GM12873 (cell line): ENCODE measurements around the gene NEURL1.

Experiments used
- CTCF ChIP-seq: IDR thresholded peaks from 2 replicates; pipeline ENCODE4 v1.5.1; 2012; ENCODE audit warnings: low read depth, mild to moderate bottlenecking, moderate library complexity, low read length, control low read depth; ENCODE audit not compliant: insufficient read depth; ENCODE audit errors: missing control alignments

Gene NEURL1

GRCh38 chr10:103629581-103629980, 136.1 kb downstream of the NEURL1 start:
- no peak for TF ChIP-seq CTCF

DNA sequence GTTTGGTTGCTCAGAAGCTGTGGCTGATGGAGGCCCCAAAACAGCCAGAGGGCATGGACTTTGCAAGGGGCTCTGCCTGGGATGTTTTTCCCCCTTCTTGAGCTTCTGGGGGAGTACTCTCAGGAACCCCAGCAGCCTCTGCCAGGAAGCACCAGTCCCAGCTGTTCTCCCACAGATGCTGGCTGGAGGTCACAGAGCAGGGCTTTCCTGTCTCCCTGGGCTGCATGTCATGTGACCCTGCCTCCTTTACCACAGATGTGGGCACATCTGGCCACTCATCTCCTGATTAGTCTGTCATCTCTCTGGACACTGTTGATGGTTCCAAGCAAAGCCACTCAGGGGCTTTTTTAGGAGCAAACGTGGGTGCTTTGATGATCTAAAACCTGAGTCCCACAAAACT, 136.7 kb downstream of the NEURL1 start:
- TF ChIP-seq CTCF: no peak

DNA sequence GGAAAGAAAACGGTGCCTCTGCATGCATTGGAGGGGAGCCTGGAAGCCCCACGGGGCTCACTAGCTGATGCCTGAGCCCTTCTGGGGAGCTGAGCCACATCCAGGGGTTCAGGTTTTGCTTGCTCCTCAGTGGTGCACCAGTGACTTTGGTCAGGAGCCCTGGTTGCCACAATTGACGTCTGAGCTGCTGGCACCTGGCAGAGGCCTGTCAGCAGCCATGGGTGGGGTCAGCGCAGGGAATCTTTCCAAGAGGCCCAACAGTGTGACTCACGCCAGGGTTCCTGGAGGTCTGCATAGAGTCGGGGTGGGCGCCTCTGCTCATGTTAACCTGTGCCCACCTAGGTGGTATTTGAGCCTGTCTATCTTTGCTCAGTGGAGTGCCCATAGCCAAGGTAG, 138.7 kb downstream of the NEURL1 start:
- no peak for TF ChIP-seq CTCF

GRCh38 chr10:103633846-103634245, 140.3 kb downstream of the NEURL1 start:
- TF ChIP-seq CTCF: no peak

- TF ChIP-seq CTCF: no peak
These were observed 142.1 kb downstream of the NEURL1 start for GRCh38 chr10:103635580-103635979.

DNA sequence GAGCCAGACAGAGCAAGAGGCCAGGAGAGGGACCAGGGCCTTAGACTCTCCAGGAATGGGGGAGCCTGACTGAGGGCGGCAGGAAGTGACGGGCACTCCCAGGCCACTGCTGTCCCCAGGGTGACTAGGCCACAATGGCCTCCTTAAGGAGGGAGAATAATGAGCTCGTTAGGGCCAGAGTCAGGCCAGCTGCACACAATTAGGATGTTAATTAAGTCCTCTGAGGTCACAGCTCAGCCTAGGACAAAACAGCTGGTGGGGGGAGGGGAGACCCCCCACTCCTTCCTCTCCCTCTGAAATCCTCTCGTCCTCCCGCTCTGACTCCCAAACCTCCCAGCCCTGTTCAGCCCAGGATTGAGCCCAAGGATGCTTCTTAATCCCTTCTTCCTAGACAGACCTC, 143.0 kb downstream of the NEURL1 start:
- no peak for TF ChIP-seq CTCF

- no peak for TF ChIP-seq CTCF
These were observed 143.5 kb downstream of the NEURL1 start for GRCh38 chr10:103637011-103637410.
